Left lung (tissue), 10 donors: ENCODE results near the gene PCSK7. TPM values are rescaled to one million over a fixed set of nuclear protein-coding genes. Genes with fewer than 3 reads are reported as not detected.
"Not testable (repeated sequence)": the region's sequence is repeated elsewhere in the genome, so short reads cannot be mapped to it uniquely, and the experiment has no call there.

ENCODE experiments used
- ATAC-seq: fragments of 200-7000 bp; cut with Tn5 transposase; one replicate; pipeline ENCODE4 v1.9.1; 2020; ENCODE audit warnings: moderate library complexity
- DNase-seq, 4 donors: peaks; one replicate each; pipeline ENCODE4 v3.0.0-alpha.2; 2013 to 2020
- H3K27ac ChIP-seq, 2 donors: fragments of 200-600 bp; sonication (generic) in 1 of 2; one replicate each; pipeline versions ENCODE4 v1.5.0 to v1.8.0; 2020 to 2021
- H3K27me3 ChIP-seq, 2 donors: fragments of 200-600 bp; sonication (generic) in 1 of 2; one replicate each; pipeline versions ENCODE4 v1.5.0 to v1.8.0; 2020 to 2021
- H3K36me3 ChIP-seq, 2 donors: fragments of 200-600 bp; sonication (generic) in 1 of 2; one replicate each; pipeline versions ENCODE4 v1.5.0 to v1.8.0; 2020 to 2021
- H3K4me1 ChIP-seq, 2 donors: fragments of 200-600 bp; one replicate each; pipeline ENCODE4 v1.8.0; 2021
- H3K4me3 ChIP-seq, 2 donors: fragments of 200-600 bp; sonication (generic) in 1 of 2; one replicate each; pipeline versions ENCODE4 v1.5.0 to v1.8.0; 2020 to 2021; ENCODE audit warnings: mild to moderate bottlenecking in 1 of 2
- H3K9me3 ChIP-seq, 2 donors: fragments of 200-600 bp; sonication (generic) in 1 of 2; one replicate each; pipeline versions ENCODE4 v1.5.0 to v1.8.0; 2020 to 2021
- intact Hi-C, 2 donors: fragments of 100-400 bp; cut with DNase I; formaldehyde crosslinking; loops; one replicate each; pipeline versions ENCODE4 v1.11.2 to v1.14.2; 2022
- polyA plus RNA-seq, 6 donors: library from polyadenylated mRNA; unstranded; fragments of 120-200 nt; gene quantifications; one replicate each; pipeline ENCODE4 v1.2.1, GENCODE V29; 2013; ENCODE audit not compliant: insufficient read length in 6 of 6
- total RNA-seq, 2 donors: library from RNA; stranded (reverse); fragmentation: NEBNext Ultra II Directional; extraction: Animal tissue kit (Norgen Biotek cat#: 25700); gene quantifications; one replicate each; pipeline ENCODE4 v1.2.1, GENCODE V29; 2021
- TF ChIP-seq, protein P1 (sequence below), 2 donors: fragments of 200-600 bp; sonication (generic) in 1 of 2; IDR thresholded peaks; one replicate each; pipeline versions ENCODE4 v1.5.0 to v1.8.0; 2021; ENCODE audit warnings: antibody characterized with exemption in 2 of 2
- donor health status: DM: no; HTN: yes; CAD: no.
- donor health status: DM: no; HTN: no; CAD: no.

The PCSK7 gene
- total and polyA plus RNA-seq, 8 donors = 24.5 to 77.8 (median 30.2) TPM

DNA sequence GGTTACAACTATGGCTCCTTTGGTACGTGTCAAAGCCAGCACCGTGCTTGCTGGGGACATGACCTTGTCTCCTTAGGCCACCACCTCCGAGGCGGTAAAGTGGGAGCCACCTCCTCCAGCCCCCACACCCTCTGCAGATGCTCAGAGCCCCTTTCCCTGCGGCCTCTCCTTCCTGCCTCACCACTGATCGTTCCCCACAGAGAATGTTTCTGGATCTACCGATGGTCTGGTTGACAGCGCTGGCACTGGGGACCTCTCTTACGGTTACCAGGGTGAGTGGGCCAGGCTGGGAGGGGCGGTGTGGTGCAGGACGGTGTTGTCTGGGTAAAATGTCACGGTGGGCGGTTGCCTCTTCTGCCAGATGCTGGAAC is 44.5 kb downstream of the PCSK7 start:
- TF ChIP-seq, protein P1, sequence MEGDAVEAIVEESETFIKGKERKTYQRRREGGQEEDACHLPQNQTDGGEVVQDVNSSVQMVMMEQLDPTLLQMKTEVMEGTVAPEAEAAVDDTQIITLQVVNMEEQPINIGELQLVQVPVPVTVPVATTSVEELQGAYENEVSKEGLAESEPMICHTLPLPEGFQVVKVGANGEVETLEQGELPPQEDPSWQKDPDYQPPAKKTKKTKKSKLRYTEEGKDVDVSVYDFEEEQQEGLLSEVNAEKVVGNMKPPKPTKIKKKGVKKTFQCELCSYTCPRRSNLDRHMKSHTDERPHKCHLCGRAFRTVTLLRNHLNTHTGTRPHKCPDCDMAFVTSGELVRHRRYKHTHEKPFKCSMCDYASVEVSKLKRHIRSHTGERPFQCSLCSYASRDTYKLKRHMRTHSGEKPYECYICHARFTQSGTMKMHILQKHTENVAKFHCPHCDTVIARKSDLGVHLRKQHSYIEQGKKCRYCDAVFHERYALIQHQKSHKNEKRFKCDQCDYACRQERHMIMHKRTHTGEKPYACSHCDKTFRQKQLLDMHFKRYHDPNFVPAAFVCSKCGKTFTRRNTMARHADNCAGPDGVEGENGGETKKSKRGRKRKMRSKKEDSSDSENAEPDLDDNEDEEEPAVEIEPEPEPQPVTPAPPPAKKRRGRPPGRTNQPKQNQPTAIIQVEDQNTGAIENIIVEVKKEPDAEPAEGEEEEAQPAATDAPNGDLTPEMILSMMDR (IDR thresholded peaks at IDR 0.05) = no peak
- ATAC-seq (no peak), DNase-seq (peak in 1 of 4 donors; percentile 51)
- Histone ChIP-seq H3K36me3 (peaks cover 0 to 67% of the 10 kb centered on the region in 2 donors), H3K27me3 (no peaks in the 10 kb centered on the region), H3K9me3 (no peaks in the 10 kb centered on the region), H3K4me1 (peaks cover 0 to 28% of the 10 kb centered on the region in 2 donors), H3K4me3 (no peak overlapping the region), H3K27ac (no peak overlapping the region)
- intact Hi-C loops = no loop called here

DNA sequence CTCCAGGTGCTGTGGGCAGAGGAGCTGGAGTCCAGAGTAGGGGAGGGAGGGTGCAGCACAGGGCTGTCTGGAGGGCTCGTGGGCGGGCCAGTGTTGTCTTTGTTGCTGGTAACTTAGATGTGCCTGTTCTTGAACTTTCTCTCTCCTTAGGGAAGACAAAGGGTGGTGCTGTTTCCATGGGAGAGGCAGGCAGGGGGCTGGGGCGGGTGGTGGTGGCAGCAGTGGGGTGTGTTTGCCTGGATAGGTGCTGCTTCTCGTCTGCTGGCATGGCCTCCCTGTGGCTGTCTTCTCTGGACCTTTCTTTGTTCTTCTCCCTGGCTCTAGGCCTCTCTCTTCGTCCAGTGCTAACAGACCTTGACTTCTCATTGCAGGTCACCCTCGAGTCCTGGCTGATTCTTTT is 44.9 kb downstream of the PCSK7 start:
- peaks cover 0 to 67% of the 10 kb centered on the region in 2 donors for H3K36me3 ChIP-seq
- peak in 1 of 4 donors; percentile 47 for DNase-seq
- no peak overlapping the region for H3K4me3 ChIP-seq
- H3K27ac ChIP-seq = no peak overlapping the region
- ATAC-seq = no peak
- no peaks in the 10 kb centered on the region for H3K9me3 ChIP-seq
- no peaks in the 10 kb centered on the region for H3K27me3 ChIP-seq
- TF ChIP-seq, protein P1 (IDR thresholded peaks at IDR 0.05) = no peak
- H3K4me1 ChIP-seq = peaks cover 0 to 28% of the 10 kb centered on the region in 2 donors
- intact Hi-C loops = no loop called here

DNA sequence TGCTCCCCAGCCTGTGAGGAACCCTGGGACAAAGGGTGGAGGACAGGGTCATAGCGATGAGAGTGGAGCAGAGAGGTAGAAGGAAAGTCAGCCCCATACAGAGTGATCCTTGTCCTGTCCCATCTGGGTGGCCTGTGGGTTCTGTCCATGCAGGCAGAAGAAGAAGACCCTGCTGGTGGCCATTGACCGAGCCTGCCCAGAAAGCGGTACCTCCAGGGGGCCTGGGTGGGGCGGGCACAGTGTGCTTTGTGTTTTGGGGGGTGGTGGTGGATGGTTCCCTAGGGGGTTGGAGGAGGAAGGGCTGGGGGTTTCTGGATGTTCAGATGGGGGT is 45.5 kb downstream of the PCSK7 start:
- peaks cover 0 to 31% of the 10 kb centered on the region in 2 donors for H3K4me1 ChIP-seq
- no peaks in the 10 kb centered on the region for H3K9me3 ChIP-seq
- no peak overlapping the region for H3K4me3 ChIP-seq
- intact Hi-C loops = no loop called here
- ATAC-seq (no peak), DNase-seq (peak in 1 of 4 donors; percentile 31)
- no peaks in the 10 kb centered on the region for H3K27me3 ChIP-seq
- TF ChIP-seq, protein P1 (IDR thresholded peaks at IDR 0.05) = no peak
- peaks cover 0 to 66% of the 10 kb centered on the region in 2 donors for H3K36me3 ChIP-seq
- peak overlapping the region in 1 of 2 donors; percentile 78 for H3K27ac ChIP-seq

DNA sequence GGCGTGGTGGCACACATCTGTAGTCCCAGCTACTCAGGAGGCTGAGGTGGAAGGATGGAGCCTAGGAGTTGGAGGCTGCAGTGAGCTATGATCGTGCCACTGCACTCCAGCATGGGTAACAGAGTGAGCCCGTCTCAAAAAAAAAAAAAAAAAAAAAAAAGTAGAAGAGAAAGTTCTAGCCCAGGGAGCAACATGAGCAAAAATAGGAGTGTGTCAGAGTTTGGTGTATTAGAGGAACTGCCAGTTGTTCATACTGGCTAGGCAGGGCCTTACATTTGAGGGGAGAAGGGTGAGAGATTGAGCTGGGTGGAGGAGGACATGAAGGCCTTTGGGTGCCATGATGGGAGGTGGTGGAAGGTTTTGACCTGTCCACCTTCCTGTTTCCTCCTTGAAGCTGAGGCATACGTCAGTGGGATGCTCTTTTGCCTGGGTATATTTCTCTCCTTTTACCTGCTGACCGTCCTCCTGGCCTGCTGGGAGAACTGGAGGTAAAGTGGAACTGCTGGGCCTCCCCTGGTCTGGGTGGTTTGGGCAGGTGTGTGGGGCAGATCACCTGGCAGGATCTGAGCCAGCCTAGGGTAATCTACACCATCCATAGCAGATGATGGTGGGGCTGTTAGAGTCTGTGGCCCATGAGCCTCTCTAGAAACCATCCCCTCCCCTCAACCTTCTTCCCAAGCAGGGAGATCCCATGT is 46.0 kb downstream of the PCSK7 start:
- peak overlapping the region; percentile 13 to 78 for H3K27ac ChIP-seq
- peaks cover 0 to 62% of the 10 kb centered on the region in 2 donors for H3K36me3 ChIP-seq
- intact Hi-C loops = no loop called here

DNA sequence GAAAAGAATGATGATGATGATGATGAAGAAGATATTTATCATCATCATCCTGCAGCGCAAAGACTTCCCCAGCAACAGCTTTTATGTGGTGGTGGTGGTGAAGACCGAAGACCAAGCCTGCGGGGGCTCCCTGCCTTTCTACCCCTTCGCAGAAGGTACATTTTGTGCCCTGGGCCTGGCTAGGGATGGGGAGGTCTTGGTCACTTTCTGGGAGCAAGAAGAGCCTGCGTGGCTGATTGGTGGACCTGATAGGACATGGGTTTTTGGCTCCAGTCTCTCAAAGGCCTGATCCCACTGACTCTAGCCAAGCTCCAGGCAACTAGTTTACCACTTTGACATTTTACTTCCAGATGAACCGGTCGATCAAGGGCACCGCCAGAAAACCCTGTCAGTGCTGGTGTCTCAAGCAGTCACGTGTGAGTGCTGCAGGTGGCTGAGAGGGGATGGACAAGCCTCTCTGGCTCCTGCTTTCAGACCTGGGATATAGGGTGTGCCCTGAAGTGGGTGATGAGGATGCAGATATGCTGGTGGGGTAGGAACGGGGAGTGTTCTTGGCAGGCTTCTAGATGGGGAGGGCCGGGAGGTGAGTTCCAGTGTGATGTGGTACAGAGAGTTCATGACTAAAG is 48.0 kb downstream of the PCSK7 start:
- H3K4me3 ChIP-seq = no peak overlapping the region
- H3K27ac ChIP-seq = peak overlapping the region in 1 of 2 donors; percentile 78
- peaks cover 0 to 44% of the 10 kb centered on the region in 2 donors for H3K36me3 ChIP-seq
- TF ChIP-seq, protein P1 (IDR thresholded peaks at IDR 0.05) = no peak
- peaks cover 13 to 43% of the 10 kb centered on the region in 2 donors for H3K4me1 ChIP-seq
- intact Hi-C loops = no loop called here
- peak; percentile 62 for ATAC-seq
- H3K9me3 ChIP-seq = no peaks in the 10 kb centered on the region
- DNase-seq = peak in 2 of 4 donors; percentile 33 to 86
- no peaks in the 10 kb centered on the region for H3K27me3 ChIP-seq

More for the DNA sequence above, 46.0 kb downstream of the PCSK7 start:
- H3K4me3 ChIP-seq = no peak overlapping the region
- DNase-seq = no peak
- H3K9me3 ChIP-seq = no peaks in the 10 kb centered on the region
- TF ChIP-seq, protein P1 (IDR thresholded peaks at IDR 0.05) = no peak
- no peaks in the 10 kb centered on the region for H3K27me3 ChIP-seq
- peaks cover 2 to 34% of the 10 kb centered on the region in 2 donors for H3K4me1 ChIP-seq
- no peak for ATAC-seq

DNA sequence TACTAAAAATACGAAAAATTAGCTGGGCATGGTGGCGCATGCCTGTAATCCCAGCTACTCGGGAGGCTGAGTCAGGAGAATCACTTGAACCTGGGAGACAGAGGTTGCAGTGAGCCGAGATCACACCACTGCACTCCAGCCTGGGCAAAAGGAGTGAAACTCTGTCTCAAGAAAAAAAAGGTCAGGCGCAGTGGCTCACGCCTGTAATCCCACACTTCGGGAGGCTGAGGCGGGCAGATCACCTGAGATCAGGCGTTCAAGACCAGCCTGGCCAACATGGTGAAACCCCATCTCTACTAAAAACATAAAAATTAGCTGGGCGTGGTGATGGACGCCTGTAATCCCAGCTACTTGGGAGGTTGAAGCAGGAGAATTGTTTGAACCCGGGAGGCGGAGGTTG is 48.7 kb downstream of the PCSK7 start:
- H3K27me3 ChIP-seq, H3K9me3 ChIP-seq, DNase-seq, H3K4me3 ChIP-seq, ATAC-seq, intact Hi-C loops, H3K27ac ChIP-seq: not testable (repeated sequence)
- peaks cover 0 to 37% of the 10 kb centered on the region in 2 donors for H3K36me3 ChIP-seq
- peaks cover 13 to 40% of the 10 kb centered on the region in 2 donors for H3K4me1 ChIP-seq
